DMS53 treated with DMSO at 0.1 percent for 48 hours (cell line): ENCODE measurements around the gene RUNX2.

Source experiments
- DNase-seq: peaks from one replicate; lab custom pipeline; 2025; ENCODE audit not compliant: unreplicated experiment; lab: John Stamatoyannopoulos, UW

RUNX2 gene

GRCh38 chr6:45350186-45350710 lies 22.1 kb downstream of the RUNX2 start:
- no peak for DNase-seq

GRCh38 chr6:45351076-45351475 lies 22.9 kb downstream of the RUNX2 start:
- no peak for DNase-seq

GRCh38 chr6:45351667-45352066 lies 23.5 kb downstream of the RUNX2 start:
- no peak for DNase-seq

- DNase-seq: no peak
Measured at GRCh38 chr6:45353654-45354053, 25.5 kb downstream of the RUNX2 start.

GRCh38 chr6:45364466-45364865 lies 36.3 kb downstream of the RUNX2 start:
- DNase-seq: no peak

- no peak for DNase-seq
Measured at GRCh38 chr6:45365036-45365435, 36.9 kb downstream of the RUNX2 start.

GRCh38 chr6:45366534-45366933 lies 38.4 kb downstream of the RUNX2 start:
- no peak for DNase-seq

GRCh38 chr6:45367999-45368398 lies 39.9 kb downstream of the RUNX2 start:
- DNase-seq: no peak

- no peak for DNase-seq
Measured at GRCh38 chr6:45369870-45370269, 41.7 kb downstream of the RUNX2 start.

- no peak for DNase-seq
Measured at GRCh38 chr6:45371924-45372573, 43.9 kb downstream of the RUNX2 start.

GRCh38 chr6:45375449-45375848 lies 47.3 kb downstream of the RUNX2 start:
- DNase-seq: no peak

- DNase-seq: no peak
Measured at GRCh38 chr6:45376310-45377042, 48.3 kb downstream of the RUNX2 start.

GRCh38 chr6:45377043-45377553 lies 49.0 kb downstream of the RUNX2 start:
- peak; percentile 34 for DNase-seq

GRCh38 chr6:45377554-45378333 lies 49.6 kb downstream of the RUNX2 start, which contains the start of gene SUPT3H:
TSS of gene SUPT3H (minus strand) at chr6:45377934.
- DNase-seq: peak; percentile 87

- peak; percentile 85 for DNase-seq
Measured at GRCh38 chr6:45378334-45378926, 50.3 kb downstream of the RUNX2 start.

- no peak for DNase-seq
Measured at GRCh38 chr6:45382391-45382790, 54.3 kb downstream of the RUNX2 start.

- no peak for DNase-seq
Measured at GRCh38 chr6:45386501-45386900, 58.4 kb downstream of the RUNX2 start.

- no peak for DNase-seq
Measured at GRCh38 chr6:45387236-45387635, 59.1 kb downstream of the RUNX2 start.

GRCh38 chr6:45388328-45388727 lies 60.2 kb downstream of the RUNX2 start:
- no peak for DNase-seq

GRCh38 chr6:45394586-45395095 lies 66.5 kb downstream of the RUNX2 start:
- DNase-seq: no peak
